ENCODE results near the gene SH3D19.

SH3D19 gene

DNA sequence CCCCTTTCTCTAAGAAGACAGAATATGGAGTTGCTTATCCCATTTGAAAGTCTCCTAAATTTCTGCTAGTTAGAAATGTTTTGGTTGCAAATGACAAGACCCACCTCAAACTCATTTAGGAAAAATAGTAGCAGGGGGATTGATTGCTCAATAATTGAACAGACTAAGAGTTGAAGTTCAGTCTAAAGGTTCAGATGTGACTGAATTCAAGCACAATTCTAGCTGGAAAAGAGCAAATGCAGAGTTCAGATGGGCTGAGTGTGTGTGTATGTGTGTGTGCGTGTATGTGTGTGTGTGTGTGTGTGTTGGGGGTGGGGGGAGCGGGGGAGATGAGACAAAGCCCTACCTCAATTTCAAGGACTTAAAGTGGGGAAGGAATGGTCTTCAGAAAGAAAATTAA, 35.7 kb upstream of the SH3D19 start:
- Histone ChIP-seq H3K4me3 (ENCODE audit: low read depth in 1 of 2, low read length in 2 of 2) (no peak overlapping the region), H3K4me1 (ENCODE audit: insufficient read depth, low read length) (no peaks in the 10 kb centered on the region), H4K20me1 (ENCODE audit: insufficient read depth, low read length) (no peaks in the 10 kb centered on the region), H3K79me2 (ENCODE audit: insufficient read depth, low read length) (no peaks in the 10 kb centered on the region), H2AFZ (ENCODE audit: low read depth, low read length) (no peak overlapping the region), H3K36me3 (ENCODE audit: insufficient read depth, low read length) (no peaks in the 10 kb centered on the region), H3K9ac (ENCODE audit: low read depth, low read length) (no peak overlapping the region), H3K4me2 (ENCODE audit: insufficient read depth, low read length) (no peak overlapping the region), H3K27me3 (ENCODE audit: insufficient read depth, low read length, poor library complexity) (peaks cover 8% of the 10 kb centered on the region), H3K27ac (ENCODE audit: low read length) (no peak overlapping the region), H3K9me3 (ENCODE audit: insufficient read depth, low read length, severe bottlenecking) (no peaks in the 10 kb centered on the region)
- ATAC-seq (ENCODE audit: insufficient read depth, low read depth) (no peak), DNase-seq (no peak)
- TF ChIP-seq, protein P1, sequence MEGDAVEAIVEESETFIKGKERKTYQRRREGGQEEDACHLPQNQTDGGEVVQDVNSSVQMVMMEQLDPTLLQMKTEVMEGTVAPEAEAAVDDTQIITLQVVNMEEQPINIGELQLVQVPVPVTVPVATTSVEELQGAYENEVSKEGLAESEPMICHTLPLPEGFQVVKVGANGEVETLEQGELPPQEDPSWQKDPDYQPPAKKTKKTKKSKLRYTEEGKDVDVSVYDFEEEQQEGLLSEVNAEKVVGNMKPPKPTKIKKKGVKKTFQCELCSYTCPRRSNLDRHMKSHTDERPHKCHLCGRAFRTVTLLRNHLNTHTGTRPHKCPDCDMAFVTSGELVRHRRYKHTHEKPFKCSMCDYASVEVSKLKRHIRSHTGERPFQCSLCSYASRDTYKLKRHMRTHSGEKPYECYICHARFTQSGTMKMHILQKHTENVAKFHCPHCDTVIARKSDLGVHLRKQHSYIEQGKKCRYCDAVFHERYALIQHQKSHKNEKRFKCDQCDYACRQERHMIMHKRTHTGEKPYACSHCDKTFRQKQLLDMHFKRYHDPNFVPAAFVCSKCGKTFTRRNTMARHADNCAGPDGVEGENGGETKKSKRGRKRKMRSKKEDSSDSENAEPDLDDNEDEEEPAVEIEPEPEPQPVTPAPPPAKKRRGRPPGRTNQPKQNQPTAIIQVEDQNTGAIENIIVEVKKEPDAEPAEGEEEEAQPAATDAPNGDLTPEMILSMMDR (IDR thresholded peaks at IDR 0.05; ENCODE audit: borderline replicate concordance, extremely low read depth, low read length, poor library complexity, severe bottlenecking) = no peak

DNA sequence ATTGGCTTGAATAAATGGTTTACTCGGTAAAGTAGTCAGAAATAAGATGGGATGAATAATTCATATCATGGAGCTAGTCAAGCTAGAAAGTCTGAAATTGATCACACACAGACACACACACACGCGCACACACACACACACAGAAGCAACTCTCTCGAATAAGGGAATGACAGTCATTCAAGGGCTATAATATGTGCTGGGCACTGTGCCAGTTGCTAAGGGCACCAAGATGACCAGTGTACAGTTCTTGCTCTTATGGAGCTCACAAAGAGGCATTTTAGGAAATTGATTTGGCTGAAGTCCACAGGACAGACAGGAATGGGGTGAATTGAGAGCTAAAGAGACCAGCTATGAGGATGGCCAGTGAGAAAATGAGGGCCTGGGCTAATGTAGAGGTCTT, 34.2 kb upstream of the SH3D19 start:
- Histone ChIP-seq H3K79me2 (ENCODE audit: insufficient read depth, low read length) (no peaks in the 10 kb centered on the region), H2AFZ (ENCODE audit: low read depth, low read length) (no peak overlapping the region), H3K4me2 (ENCODE audit: insufficient read depth, low read length) (no peak overlapping the region), H3K4me1 (ENCODE audit: insufficient read depth, low read length) (no peaks in the 10 kb centered on the region), H3K9ac (ENCODE audit: low read depth, low read length) (no peak overlapping the region), H3K4me3 (ENCODE audit: low read depth in 1 of 2, low read length in 2 of 2) (no peak overlapping the region), H3K9me3 (ENCODE audit: insufficient read depth, low read length, severe bottlenecking) (no peaks in the 10 kb centered on the region), H3K27me3 (ENCODE audit: insufficient read depth, low read length, poor library complexity) (peaks cover 11% of the 10 kb centered on the region), H3K36me3 (ENCODE audit: insufficient read depth, low read length) (no peaks in the 10 kb centered on the region), H3K27ac (ENCODE audit: low read length) (no peak overlapping the region), H4K20me1 (ENCODE audit: insufficient read depth, low read length) (no peaks in the 10 kb centered on the region)
- ATAC-seq (ENCODE audit: insufficient read depth, low read depth) = no peak
- TF ChIP-seq EZH2 (IDR thresholded peaks at IDR 0.05; ENCODE audit: borderline replicate concordance, low read depth, low read length, severe bottlenecking) = no peak
- TF ChIP-seq, protein P1 (IDR thresholded peaks at IDR 0.05; ENCODE audit: borderline replicate concordance, extremely low read depth, low read length, poor library complexity, severe bottlenecking) = no peak
- no peak for DNase-seq

DNA sequence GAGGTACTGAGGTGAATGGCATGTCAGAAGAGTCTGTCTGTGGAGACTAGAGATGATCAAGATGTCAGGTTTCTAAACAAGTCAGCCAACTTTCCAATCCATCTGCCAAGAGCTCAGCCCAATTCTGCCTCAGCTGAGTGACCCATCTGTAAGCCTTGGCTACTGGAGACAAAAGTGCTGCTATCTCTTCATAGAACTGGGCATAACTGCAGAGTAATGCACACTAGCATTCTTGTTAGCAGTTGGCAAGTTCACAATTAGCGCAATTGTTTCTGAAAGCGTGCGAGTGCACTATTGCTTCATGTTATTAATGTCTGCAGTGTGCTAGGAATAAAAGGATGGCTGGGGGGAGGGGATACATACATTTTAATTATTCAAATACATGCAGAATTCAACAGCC, 32.9 kb upstream of the SH3D19 start:
- no peak for TF ChIP-seq EZH2 (IDR thresholded peaks at IDR 0.05; ENCODE audit: borderline replicate concordance, low read depth, low read length, severe bottlenecking)
- TF ChIP-seq, protein P1 (IDR thresholded peaks at IDR 0.05; ENCODE audit: borderline replicate concordance, extremely low read depth, low read length, poor library complexity, severe bottlenecking) = no peak
- Histone ChIP-seq H3K9ac (ENCODE audit: low read depth, low read length) (no peak overlapping the region), H3K4me3 (ENCODE audit: low read depth in 1 of 2, low read length in 2 of 2) (no peak overlapping the region), H3K27me3 (ENCODE audit: insufficient read depth, low read length, poor library complexity) (peaks cover 11% of the 10 kb centered on the region), H3K36me3 (ENCODE audit: insufficient read depth, low read length) (no peaks in the 10 kb centered on the region), H3K79me2 (ENCODE audit: insufficient read depth, low read length) (no peaks in the 10 kb centered on the region), H3K4me2 (ENCODE audit: insufficient read depth, low read length) (no peak overlapping the region), H3K9me3 (ENCODE audit: insufficient read depth, low read length, severe bottlenecking) (no peaks in the 10 kb centered on the region), H2AFZ (ENCODE audit: low read depth, low read length) (no peak overlapping the region), H4K20me1 (ENCODE audit: insufficient read depth, low read length) (no peaks in the 10 kb centered on the region), H3K27ac (ENCODE audit: low read length) (no peak overlapping the region), H3K4me1 (ENCODE audit: insufficient read depth, low read length) (no peaks in the 10 kb centered on the region)
- DNase-seq (no peak), ATAC-seq (ENCODE audit: insufficient read depth, low read depth) (no peak)

DNA sequence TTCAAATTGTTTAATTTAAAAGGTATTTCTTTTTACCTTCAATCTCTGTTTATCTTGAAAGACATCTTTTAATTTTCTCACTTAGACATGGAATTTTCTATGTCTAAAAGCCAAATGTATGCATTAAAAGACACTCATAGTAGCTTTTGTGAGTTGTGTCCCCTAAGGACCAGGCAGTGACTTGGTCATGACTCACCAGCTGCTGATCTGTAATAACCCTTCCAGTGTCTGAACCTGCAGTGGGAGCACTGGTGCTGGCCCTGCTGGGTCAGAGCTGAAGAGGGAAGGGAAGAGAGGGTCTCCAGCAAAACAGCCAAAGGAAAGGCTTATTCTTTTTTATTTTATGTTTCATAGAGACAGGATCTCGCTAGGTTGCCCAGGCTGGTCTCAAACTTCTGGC, 31.1 kb upstream of the SH3D19 start:
- Histone ChIP-seq H3K27ac (ENCODE audit: low read length) (no peak overlapping the region), H3K4me3 (ENCODE audit: low read depth in 1 of 2, low read length in 2 of 2) (no peak overlapping the region), H3K9me3 (ENCODE audit: insufficient read depth, low read length, severe bottlenecking) (no peaks in the 10 kb centered on the region), H3K4me2 (ENCODE audit: insufficient read depth, low read length) (no peak overlapping the region), H2AFZ (ENCODE audit: low read depth, low read length) (no peak overlapping the region), H3K79me2 (ENCODE audit: insufficient read depth, low read length) (no peaks in the 10 kb centered on the region), H3K4me1 (ENCODE audit: insufficient read depth, low read length) (no peaks in the 10 kb centered on the region), H3K9ac (ENCODE audit: low read depth, low read length) (no peak overlapping the region), H3K36me3 (ENCODE audit: insufficient read depth, low read length) (no peaks in the 10 kb centered on the region), H4K20me1 (ENCODE audit: insufficient read depth, low read length) (no peaks in the 10 kb centered on the region), H3K27me3 (ENCODE audit: insufficient read depth, low read length, poor library complexity) (peaks cover 11% of the 10 kb centered on the region)
- ATAC-seq (ENCODE audit: insufficient read depth, low read depth) (no peak), DNase-seq (no peak)
- TF ChIP-seq, protein P1 (IDR thresholded peaks at IDR 0.05; ENCODE audit: borderline replicate concordance, extremely low read depth, low read length, poor library complexity, severe bottlenecking) = no peak
- TF ChIP-seq EZH2 (IDR thresholded peaks at IDR 0.05; ENCODE audit: borderline replicate concordance, low read depth, low read length, severe bottlenecking) = no peak
